HG03521 (cell line): Measurements from ENCODE around the gene MMAB.

Source experiments
- ATAC-seq: cut with Tn5 transposase; IDR thresholded peaks from one replicate; pipeline ENCODE4 v1.9.1; 2021; ENCODE audit warnings: mild to moderate bottlenecking, moderate library complexity; ENCODE audit not compliant: unreplicated experiment

MMAB gene

DNA sequence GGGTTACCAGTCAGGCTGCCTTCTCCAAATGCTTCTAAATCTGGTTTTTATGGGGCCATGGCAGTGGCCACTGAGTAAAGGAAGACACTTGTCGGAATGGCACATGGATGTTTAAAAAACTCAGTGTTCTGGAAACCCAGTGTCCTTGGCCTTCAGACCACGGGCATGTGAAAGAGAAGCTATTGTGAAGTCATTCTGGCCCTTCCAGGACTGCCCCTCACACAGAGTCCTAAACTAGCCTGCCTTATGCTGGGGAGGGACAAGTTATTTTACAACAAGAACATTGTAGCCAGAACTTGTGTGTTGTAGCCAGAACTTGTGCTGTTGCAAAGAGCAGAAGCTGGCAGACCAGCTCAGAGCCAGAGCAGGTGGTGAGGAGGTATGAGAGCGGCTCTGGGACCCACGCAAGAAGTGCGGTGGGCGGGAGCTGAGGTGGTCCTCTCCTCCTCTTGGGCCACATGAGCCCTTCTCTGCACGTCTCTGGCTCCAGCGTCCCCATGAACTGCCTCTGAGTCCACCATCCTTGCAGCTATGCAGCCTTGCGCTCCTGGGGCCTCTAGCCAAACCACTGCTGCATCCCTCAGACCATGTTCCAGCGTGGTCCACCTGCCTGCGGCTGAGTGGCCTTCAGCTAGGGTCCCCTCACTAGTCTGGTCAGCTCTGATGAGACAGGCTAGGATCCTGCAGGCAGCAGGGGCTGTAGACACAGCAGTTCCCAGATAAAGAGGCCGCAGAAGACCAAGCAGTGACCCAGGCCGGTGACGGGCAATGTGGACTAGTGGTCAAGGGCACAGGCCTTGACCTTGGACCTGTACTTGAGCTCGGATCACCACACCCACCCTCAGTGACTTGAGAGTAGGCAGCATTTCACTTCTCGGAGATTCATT, 32.5 kb downstream of the MMAB start:
- no peak for ATAC-seq

DNA sequence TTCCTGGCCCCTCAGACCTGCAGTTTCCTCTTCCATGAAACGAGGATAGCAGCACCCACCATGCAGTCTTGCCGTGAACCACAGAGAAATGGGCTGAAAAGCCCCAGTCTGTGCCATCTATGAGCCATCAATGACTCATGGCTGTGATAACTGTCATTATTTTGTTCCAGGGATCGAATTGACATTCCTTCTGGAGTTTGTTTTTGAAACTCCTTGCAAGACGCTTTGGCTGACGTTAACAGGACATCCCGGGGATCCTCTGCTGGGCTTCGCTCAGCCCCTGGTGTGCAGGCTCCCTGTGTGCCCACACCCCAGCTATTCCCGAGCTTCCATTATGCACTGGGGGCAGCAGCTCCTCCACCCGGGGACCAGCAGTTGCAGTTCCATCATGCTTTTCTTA, 33.8 kb downstream of the MMAB start:
- ATAC-seq: no peak

DNA sequence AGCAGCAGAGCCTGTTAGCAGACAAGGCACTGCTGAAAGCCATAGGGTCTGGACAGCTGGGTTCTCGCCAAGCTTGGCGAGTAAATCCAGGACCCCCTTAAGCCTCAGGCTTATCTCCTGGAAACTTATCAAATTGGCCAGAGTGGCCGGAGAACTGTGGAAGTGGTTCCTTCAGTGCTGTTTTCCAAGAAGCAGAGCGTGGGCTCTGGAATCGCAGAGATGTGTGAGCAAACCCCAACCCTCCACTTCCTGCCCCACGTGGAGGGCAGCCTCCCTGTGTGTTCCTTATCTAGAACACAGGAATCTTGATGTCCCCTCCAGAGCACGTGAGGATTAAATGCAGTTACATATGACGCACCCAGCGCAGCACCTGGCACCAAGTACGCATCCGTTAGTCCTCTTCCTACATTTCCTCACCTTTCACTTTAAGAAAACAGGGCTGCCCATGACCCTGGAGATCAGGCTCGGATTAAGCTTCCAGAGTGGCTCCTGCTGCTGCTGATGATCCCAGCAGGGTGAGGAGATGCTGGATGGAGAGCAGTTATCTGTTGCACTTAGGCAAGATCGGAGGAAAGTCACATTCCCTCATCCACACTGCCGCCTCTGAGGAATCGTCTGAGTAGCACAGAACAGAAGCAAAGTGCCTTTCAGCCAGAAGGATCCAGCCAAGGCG, 35.0 kb downstream of the MMAB start:
- ATAC-seq: no peak

DNA sequence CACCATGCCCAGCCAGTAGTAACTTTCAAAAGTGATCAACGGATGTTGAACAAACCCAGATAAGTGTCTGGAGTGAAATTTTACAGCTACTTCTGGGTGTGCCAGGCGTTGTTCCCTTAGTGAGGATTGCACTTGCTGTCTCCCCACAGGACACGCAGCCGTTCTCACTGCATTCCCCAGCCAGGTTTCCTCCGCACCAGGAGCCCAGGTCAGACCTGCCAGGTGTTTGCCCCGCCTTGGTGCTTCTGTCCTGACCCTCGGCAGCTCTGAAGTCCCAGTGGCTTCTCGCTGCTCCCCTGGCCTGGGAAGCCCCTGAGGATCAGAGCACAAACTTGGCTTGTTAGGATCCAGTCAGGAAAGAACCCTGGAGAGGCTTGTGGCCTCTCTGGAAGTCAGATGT, 36.2 kb downstream of the MMAB start:
- no peak for ATAC-seq

DNA sequence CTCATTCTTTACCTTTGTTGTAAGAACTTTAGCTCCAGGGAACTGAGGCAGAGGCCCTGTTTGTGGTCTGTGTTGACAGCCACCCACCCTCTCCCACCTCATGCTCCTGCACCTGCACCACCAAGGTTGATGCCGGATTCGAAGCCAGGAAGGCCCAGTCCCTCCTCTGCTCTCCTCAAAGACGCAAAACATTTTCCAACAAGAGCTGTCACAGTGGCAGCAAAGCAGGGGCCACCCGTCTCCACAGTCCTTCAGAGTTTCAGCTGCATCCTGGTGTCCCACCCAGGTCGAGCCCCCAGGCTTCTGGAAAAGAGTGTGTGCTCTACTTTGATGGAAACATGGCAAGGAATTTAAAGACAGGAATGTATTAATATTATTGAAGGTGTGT, 37.4 kb downstream of the MMAB start:
- no peak for ATAC-seq

DNA sequence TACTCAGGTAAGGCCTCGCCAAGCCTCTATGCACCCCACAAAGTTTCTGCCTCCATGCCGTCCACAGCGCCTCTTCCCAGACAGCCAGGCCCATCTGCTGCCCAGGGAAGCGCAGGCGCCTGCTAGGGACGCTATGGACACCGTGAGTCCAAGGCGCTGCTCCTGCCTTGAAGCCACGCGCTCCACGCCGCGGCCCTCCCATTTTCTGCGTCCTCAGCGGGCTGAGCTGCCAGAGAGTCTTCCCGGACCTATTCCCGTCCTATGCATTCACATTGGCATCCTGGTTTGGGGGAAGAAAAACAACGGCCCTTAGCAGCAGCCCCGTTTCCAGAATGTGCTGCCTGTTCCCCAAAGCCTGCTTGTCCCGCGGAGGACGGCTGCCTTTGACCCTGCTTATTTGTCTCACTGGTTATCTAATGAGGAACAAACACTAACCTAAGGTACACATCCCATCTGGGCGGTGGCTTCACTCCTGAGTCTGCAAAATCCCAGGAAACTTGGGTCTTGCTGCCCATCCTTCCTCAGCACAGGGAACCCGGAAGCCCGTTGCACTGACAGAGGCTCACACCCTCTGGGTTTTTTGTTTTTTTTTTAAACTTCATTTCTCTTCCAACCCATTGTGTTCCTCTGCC, 38.0 kb downstream of the MMAB start:
- no peak for ATAC-seq

DNA sequence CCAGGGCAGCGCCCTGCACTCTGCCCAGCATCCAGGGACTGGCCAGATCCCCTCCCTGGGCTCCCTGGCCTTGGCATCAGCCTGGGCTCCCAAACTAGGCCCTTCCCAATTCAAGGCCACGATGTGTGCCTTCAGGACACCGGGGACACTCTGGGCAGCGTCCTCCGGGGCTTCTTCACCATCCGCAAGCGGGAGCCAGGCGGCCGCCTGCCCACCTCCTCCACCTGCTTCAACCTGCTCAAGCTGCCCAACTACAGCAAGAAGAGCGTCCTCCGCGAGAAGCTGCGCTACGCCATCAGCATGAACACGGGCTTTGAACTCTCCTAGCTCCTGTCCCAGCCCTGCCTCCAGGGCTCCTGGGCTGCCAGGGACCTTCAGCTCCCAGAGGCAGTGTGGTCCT, 38.8 kb downstream of the MMAB start:
- ATAC-seq: no peak

DNA sequence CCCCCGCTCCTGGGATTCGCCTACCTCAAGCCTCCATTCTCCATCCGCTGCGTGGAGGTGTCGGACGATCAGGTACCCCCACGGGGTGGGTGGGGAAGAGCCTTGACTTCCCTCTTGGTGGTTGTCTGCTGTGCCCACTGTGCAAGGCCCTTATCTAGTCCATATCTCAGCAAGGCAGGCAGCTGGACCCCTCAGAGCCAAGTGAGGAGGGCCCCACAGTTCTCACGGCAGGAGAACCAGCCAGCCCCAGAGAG, 39.9 kb downstream of the MMAB start:
- ATAC-seq: no peak

DNA sequence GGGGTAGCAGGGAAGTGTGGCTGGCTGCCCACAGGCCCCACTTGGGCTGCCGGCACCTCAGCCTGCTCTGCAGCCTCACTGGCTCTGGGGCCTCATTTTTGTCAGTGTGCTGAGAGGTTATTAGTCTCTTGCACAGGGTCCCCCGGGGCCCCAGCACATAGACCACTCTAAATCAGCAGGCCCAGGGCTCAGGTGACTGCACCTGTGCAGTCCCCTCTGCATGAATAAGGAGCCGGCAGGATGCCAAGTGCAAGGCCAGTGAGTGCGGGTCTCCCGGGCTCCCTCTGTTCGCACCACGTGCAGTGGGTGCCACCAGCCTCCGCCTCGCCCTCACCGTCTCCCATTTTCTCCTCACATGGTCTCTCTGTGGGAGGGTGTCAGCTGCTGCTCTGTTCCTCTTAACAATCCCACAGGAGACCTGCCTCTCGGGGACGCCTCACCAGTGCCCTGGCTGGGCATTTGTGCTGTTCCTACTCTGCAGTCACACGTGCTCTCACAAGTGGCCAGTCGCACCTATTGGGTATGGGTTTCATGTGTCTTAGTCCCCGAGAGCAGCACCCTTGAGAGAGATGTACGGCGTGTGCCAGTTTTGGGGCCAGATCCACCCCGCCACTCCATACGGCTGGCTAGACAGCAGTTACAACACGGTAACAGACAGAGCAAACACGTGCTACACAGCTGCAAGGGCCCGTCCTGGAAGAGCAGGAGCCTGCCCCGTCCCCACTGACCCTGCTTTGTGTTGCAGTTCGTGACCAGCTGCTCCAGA, 40.4 kb downstream of the MMAB start:
- ATAC-seq: no peak

DNA sequence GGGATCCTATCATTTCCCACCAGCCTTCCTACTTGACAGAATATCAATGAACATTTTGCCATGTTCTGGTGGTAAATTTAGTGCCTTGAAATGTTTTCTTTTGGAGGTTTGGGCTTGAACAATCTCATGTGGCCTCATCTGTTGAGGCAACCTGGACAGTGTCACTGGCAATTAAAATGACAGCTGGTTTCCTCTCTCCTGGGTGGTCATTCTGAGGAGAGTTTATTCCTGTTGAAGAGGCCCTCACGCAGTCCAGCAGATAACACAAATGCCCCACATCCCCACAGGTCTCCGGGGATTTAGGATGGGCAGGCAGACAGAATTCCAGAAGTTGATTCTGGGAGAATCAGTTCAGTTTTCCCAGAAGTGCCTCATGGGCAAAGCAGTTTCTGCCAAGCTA, 41.9 kb downstream of the MMAB start:
- ATAC-seq: no peak

DNA sequence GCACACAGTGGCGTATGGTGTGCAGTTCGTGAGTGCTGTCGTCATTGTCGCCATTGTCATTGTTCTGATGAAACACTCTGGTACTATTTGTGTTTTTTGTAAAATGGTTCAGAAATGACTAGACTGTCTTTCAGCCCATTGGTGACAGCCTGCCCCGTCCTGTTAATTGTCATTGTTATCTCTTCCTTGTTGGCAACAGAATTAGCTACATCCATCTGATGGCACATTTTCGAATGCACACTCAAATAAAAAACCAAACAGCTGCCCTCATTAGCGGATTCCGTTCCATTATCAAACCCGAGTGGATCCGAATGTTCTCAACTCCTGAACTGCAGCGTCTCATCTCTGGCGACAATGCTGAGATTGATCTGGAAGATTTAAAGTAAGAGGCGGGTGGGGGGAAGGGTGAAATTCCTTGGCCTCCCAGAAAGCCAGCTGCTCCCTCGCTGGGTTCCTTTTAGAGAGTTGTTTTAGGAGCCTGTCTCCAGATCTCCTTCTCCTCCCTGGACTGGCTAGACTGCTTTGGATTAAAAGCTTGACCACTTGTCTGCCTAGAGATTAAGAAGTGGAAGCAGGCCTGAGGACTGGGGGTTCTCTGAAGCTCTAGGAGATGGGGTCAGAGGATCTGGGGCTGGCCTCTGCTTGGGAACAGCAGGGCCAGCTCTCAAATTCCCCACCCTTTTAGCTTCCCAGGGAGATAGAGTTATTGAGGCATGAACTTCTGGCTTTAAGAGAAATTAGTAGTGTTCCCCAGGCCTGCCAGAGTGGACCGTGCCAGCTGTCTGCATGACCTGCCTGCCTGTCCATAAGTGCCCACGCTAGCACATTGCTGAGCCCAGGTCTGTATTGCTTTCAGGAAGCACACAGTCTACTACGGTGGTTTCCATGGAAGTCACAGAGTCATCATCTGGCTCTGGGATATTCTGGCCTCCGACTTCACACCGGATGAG, 43.3 kb downstream of the MMAB start:
- no peak for ATAC-seq

DNA sequence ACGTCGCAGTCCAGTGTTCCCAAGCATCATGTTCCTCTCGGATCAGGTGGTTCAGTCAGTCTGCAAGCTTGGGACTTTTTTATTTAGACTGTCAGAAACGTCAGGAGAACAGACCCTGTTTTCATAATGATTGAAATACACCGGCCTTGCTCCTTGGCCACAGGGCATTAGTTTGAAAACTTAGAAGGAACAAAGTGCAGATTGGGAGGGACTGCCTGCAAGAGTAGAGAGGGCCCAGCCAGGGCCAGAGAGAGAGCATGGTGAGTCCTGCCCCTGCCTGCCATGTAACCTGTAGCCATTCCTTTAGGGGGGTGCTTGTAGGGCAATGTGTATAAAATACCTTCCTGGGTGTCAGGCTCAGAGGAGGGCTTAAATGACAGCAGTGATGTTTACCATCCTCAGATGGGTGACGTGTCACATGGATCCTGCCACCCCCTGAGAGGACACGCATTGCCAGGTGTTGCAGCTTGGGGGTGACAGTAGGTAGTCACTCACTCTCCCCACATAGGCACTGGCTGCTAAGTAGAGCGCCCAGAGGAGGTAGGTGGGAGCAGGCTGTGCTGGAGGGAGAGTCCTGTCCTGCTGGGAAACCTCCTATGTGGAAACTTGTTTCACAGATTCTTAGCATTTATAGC, 45.7 kb downstream of the MMAB start:
- no peak for ATAC-seq

DNA sequence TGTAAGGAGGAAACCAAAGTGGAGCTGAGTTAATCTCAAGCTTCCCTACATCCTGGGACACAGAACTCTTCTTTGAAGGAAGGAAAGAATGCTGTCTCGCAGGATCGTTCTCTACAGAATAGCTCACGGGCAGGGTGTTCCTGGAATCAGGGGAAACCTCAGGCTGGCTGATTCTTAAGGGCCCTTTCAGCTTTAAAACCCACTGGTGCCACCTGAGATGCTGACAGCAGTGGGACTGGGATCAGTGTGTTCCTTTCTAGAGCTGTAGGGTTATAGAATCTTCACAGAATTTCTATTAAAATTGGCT, 48.1 kb downstream of the MMAB start:
- ATAC-seq: no peak

DNA sequence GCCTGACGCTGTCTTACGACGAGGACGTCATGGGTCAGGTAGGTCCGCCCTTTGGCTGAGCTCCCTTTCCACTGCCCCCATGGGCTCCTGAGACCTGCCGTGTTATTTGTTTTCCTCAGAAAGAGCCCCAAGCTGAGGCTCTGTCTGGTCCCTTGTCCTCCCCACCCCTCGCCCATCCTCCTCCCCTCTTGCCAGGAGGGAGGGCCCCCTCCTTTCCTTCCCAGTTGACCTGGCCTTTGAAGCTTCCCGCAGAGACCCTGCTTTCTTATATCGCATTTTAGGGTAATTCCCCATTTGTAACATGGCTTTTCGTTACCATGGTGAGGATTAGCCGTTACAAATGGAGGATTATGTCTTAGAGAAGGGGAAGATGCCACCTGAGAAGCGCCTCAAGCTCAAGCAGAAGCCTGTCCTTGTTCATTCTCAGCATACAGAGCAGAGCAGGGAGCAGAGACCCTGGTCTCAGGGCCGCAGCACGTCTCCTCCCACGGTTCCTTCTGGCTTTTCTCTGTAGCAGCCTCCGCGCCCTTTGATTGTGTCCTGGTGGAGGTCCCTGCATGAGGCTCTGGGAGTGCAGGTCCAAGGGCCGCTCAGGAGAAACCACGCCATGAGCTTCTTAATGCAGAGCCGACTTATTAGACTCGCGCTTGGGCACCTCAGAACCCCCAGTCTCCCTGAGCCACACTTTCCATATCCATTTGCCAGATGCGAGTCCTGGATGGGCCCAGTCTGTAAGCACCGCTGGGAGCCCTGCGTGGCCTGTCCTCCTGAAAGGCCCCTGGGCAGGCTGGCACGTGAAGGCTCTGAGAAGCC, 48.6 kb downstream of the MMAB start:
- no peak for ATAC-seq

DNA sequence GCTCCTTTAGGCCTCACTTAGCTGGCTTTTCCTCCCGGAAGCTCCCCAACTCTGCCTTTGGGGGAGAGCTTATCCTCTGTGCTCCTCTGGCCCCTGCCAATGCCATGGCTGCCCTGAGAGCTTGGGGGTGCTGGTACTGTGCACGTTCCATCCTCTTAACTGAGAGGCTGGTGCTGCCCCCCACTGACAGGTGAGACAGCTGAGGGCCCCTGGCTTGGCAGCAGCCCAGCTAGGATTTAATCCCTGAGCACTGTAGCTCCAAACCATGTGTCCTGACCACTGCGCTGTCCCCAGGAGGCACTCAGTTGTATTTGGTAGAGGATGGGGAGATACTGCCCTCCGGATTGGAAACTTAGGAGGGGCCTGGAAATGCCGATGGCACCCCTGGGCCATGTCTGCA, 49.8 kb downstream of the MMAB start:
- ATAC-seq: no peak

DNA sequence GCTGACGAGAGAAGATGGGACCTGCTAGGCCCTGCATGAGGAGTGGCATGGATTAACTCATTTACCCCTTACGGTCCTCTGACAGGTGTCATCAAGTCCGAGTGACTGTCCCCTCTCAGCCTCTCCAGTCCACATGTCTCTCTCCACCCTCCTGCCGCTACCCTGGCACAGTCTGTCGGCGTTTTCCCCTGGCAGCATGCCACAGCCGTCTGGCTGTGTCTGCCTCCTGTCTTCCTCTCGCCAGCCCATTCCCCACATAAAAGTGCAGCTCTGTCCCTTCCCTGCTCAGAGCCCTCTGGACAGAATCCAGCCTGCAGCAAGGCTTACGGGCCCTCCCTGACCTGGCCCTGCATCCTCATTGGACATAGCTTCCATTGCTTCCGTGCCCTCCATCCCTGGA, 50.2 kb downstream of the MMAB start:
- no peak for ATAC-seq

DNA sequence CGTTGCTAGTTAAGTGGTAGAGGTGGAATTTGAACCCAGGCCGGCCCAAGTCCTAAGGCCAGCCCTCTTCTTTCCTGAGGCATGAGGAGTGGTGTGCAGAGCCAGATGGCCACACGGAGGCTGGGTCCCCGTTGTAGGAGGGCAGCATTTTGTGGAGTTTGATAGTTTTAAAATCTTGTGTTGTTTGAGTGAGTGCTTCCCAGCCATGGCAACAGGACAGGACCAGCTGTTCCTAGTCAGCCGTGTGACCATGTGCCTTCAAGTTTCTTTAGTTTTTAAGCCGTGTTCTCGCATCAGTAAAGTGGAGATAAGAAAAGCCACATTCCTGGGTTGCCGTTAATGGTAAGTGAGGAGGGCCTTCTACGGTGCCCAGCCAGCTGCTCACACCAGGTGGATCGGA, 51.5 kb downstream of the MMAB start:
- ATAC-seq: no peak

DNA sequence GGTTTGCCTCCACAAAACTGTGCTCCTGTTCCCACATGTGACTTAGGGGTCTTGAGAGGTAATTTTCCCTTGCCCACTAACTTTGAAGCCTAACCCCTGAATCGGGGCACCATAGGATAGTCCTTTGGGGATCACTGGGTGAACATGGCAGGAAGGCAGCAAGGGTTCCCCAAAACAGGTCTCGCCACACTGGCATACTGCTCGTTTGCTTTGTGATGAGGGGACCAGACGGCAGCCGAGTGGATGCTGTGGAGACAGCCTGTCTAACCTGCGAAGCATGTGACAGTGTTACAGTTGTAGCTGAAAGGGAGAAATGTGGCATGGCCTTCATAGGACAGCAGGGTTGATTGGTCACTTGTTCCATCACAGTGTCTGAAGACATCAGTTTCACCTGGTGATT, 53.5 kb downstream of the MMAB start:
- no peak for ATAC-seq
